Activated CD4-positive, alpha-beta T cell treated with anti-CD3 and anti-CD28 coated beads, Interleukin-2, amount 50 U/mL, for 1 hour (primary cell): ENCODE results near the gene WDR31.

Experiments
- DNase-seq: peaks from one replicate; pipeline ENCODE4 v3.0.0-alpha.2; 2020

WDR31 gene

GRCh38 chr9:113293285-113293878 lies 46.7 kb downstream of the WDR31 start:
- no peak for DNase-seq

GRCh38 chr9:113290052-113290607 lies 49.9 kb downstream of the WDR31 start:
- DNase-seq: no peak

- DNase-seq: no peak
Measured at GRCh38 chr9:113289091-113289490, 51.0 kb downstream of the WDR31 start.

- no peak for DNase-seq
Measured at GRCh38 chr9:113281356-113281755, 58.7 kb downstream of the WDR31 start.

- no peak for DNase-seq
Measured at GRCh38 chr9:113278840-113279239, 61.2 kb downstream of the WDR31 start.

GRCh38 chr9:113275157-113276131 lies 64.6 kb downstream of the WDR31 start, which contains the start of the genes CDC26 and PRPF4:
TSS of gene CDC26 (minus strand) at chr9:113275572. CDS start at chr9:113272507, 3,065 bp downstream.
TSS of gene PRPF4 (plus strand) at chr9:113275658. CDS start at chr9:113275744, 86 bp downstream.
- peak; percentile 94 for DNase-seq

- no peak for DNase-seq
Measured at GRCh38 chr9:113274474-113275156, 65.5 kb downstream of the WDR31 start.

- DNase-seq: no peak
Measured at GRCh38 chr9:113269871-113270270, 70.2 kb downstream of the WDR31 start.

GRCh38 chr9:113269355-113269754 lies 70.7 kb downstream of the WDR31 start:
- DNase-seq: no peak

- no peak for DNase-seq
Measured at GRCh38 chr9:113267911-113268566, 72.0 kb downstream of the WDR31 start.

GRCh38 chr9:113266174-113266573 lies 73.9 kb downstream of the WDR31 start:
- DNase-seq: no peak
